Loucy (cell line): Measurements from ENCODE around the gene WSCD1.

Experiments used
- H2AFZ ChIP-seq: fragments of 200-600 bp; sonication (generic); 2 replicates; pipeline ENCODE4 v1.6.0; 2016; ENCODE audit warnings: antibody characterized with exemption, mild to moderate bottlenecking, low read length, moderate library complexity
- H3F3A ChIP-seq: fragments of 200-600 bp; 2 replicates; pipeline ENCODE4 v1.6.0; 2016; ENCODE audit warnings: antibody characterized with exemption, low read depth, mild to moderate bottlenecking
- H3K27me3 ChIP-seq: fragments of 200-600 bp; sonication (generic); 2 replicates; pipeline ENCODE4 v1.6.1; 2014; ENCODE audit warnings: low read length, mild to moderate bottlenecking; ENCODE audit not compliant: insufficient read depth, poor library complexity, severe bottlenecking
- H3K36me3 ChIP-seq: fragments of 200-600 bp; sonication (generic); 2 replicates; pipeline ENCODE4 v1.6.1; 2016; ENCODE audit warnings: low read length; ENCODE audit not compliant: insufficient read depth
- H3K4me1 ChIP-seq: fragments of 200-600 bp; sonication (generic); 2 replicates; pipeline ENCODE4 v1.5.1; 2014; ENCODE audit warnings: low read length, mild to moderate bottlenecking; ENCODE audit not compliant: insufficient read depth, poor library complexity, severe bottlenecking
- H3K4me2 ChIP-seq: fragments of 200-600 bp; sonication (generic); 2 replicates; pipeline ENCODE4 v1.6.0; 2014; ENCODE audit warnings: antibody characterized with exemption, low read length, low read depth, mild to moderate bottlenecking; ENCODE audit not compliant: poor library complexity, severe bottlenecking
- H3K4me3 ChIP-seq: fragments of 200-600 bp; sonication (generic); 2 replicates; pipeline ENCODE4 v1.5.1; 2014; ENCODE audit warnings: low read length, mild to moderate bottlenecking, mixed read lengths; ENCODE audit not compliant: poor library complexity, severe bottlenecking
- H3K79me2 ChIP-seq: fragments of 200-600 bp; sonication (generic); 2 replicates; pipeline ENCODE4 v1.6.1; 2014; ENCODE audit warnings: low read length; ENCODE audit not compliant: insufficient read depth
- H3K9ac ChIP-seq: fragments of 200-600 bp; sonication (generic); 2 replicates; pipeline ENCODE4 v1.6.0; 2014; ENCODE audit warnings: mild to moderate bottlenecking, low read depth, low read length, moderate library complexity; ENCODE audit not compliant: poor library complexity, severe bottlenecking
- H3K9me2 ChIP-seq: fragments of 200-600 bp; sonication (generic); replicated peaks from 2 replicates; pipeline ENCODE4 v1.6.1; 2016; ENCODE audit warnings: low read depth, low read length, mixed read lengths
- H3K9me3 ChIP-seq: fragments of 200-600 bp; sonication (generic); 2 replicates; pipeline ENCODE4 v1.6.1; 2014; ENCODE audit warnings: mild to moderate bottlenecking, antibody characterized with exemption, low read length, low read depth; ENCODE audit not compliant: insufficient read depth
- H4K20me1 ChIP-seq: fragments of 200-600 bp; sonication (generic); 2 replicates; pipeline ENCODE4 v1.6.0; 2014; ENCODE audit warnings: antibody characterized with exemption, low read length, mild to moderate bottlenecking; ENCODE audit not compliant: insufficient read depth, poor library complexity, severe bottlenecking
- CTCF ChIP-seq: fragments of 200-600 bp; sonication (generic); conservative IDR thresholded peaks from 2 replicates; pipeline ENCODE4 v1.5.1; 2014; ENCODE audit warnings: mild to moderate bottlenecking, antibody characterized with exemption, low read length
- EZH2phosphoT487 ChIP-seq: fragments of 200-600 bp; IDR thresholded peaks from 2 replicates; pipeline ENCODE4 v1.6.1; 2018; ENCODE audit warnings: antibody characterized with exemption, mild to moderate bottlenecking, moderate library complexity, borderline replicate concordance

The WSCD1 gene

DNA sequence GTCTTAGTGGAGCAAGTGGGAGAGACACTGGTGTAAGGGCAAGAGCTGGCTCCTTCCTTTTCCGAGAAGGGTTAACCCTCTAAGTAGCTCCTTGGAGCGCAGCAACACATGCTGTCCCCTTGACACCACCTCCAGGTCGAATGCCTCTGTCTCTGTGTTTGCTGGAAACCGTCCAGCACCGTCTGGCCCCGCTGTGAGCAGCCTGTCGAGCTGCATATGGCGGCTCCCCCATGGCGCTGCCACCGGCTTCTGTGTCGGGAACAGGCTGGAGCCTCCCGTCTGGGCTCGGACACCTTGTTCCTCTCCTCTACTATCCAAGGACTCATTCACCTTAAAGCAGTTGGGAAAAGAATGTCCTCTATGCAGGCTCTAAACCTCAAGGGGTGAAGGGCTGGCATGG lies 28.9 kb upstream of the WSCD1 start:
- Histone ChIP-seq H3K27me3 (no peaks in the 10 kb centered on the region), H3K4me3 (no peak overlapping the region), H3K79me2 (no peaks in the 10 kb centered on the region), H3K9me3 (peaks cover 15% of the 10 kb centered on the region; the same call in 1 of the 2 replicates), H2AFZ (no peak overlapping the region), H3F3A (no peaks in the 10 kb centered on the region), H3K9ac (no peak overlapping the region), H3K4me1 (no peaks in the 10 kb centered on the region), H3K36me3 (no peaks in the 10 kb centered on the region), H3K4me2 (no peak overlapping the region), H3K9me2 (no peaks in the 10 kb centered on the region), H4K20me1 (no peaks in the 10 kb centered on the region)
- TF ChIP-seq CTCF, result no peak
- no peak for TF ChIP-seq EZH2phosphoT487

DNA sequence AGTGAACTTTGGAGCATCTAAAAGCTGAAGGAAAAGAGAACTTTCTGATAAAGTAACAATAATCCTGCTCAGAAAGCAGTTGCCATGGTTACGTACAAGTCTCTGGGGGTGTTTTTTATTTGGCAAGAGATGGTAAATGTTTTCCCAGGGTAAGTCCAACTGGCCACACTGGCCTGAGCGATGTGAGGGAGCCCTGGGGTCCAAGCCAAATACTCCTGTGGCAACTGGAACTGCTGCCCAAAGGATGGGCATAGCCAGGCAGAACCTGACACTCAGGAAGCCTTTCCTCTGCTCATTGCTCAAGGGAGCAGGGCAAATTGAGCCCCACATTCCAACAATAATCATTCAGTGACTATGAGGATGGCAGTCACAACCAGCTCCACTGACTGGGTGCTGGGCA lies 26.8 kb upstream of the WSCD1 start:
- Histone ChIP-seq H3K36me3 (no peaks in the 10 kb centered on the region), H3K9me3 (peaks cover 18% of the 10 kb centered on the region; the same call in 1 of the 2 replicates), H4K20me1 (no peaks in the 10 kb centered on the region), H3K4me1 (no peaks in the 10 kb centered on the region), H3K9ac (no peak overlapping the region), H2AFZ (no peak overlapping the region), H3K4me2 (no peak overlapping the region), H3F3A (no peaks in the 10 kb centered on the region), H3K9me2 (no peaks in the 10 kb centered on the region), H3K27me3 (no peaks in the 10 kb centered on the region), H3K4me3 (no peak overlapping the region), H3K79me2 (no peaks in the 10 kb centered on the region)
- no peak for TF ChIP-seq EZH2phosphoT487
- TF ChIP-seq CTCF, result no peak

DNA sequence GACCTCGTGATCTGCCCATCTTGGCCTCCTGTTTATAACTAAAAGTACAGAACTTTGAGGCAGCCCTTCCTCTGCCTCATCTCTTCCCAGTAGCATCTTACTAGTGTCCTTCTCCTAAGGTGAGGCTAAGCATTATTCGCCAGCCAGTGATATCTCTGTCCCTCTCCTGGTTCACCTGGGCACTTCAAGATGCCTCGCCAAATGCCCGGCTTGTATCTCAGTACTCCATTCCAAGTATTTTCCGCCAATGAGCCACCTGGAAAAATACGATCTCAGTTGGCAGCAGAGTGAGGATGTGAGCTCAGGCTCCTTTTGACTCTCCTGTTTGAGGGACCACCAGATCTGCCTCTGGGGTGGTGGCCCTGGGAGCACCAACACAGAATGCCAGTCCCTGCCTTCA lies 25.9 kb upstream of the WSCD1 start:
- Histone ChIP-seq H3F3A (no peaks in the 10 kb centered on the region), H3K4me1 (no peaks in the 10 kb centered on the region), H3K4me2 (no peak overlapping the region), H3K9me2 (no peaks in the 10 kb centered on the region), H3K79me2 (no peaks in the 10 kb centered on the region), H3K27me3 (no peaks in the 10 kb centered on the region), H3K9me3 (peaks cover 18% of the 10 kb centered on the region; the same call in 1 of the 2 replicates), H3K36me3 (no peaks in the 10 kb centered on the region), H2AFZ (no peak overlapping the region), H3K9ac (no peak overlapping the region), H3K4me3 (no peak overlapping the region), H4K20me1 (no peaks in the 10 kb centered on the region)
- TF ChIP-seq EZH2phosphoT487 (no peak), CTCF (no peak)
